ENCODE results near the gene ZDHHC22.

Gene ZDHHC22

DNA sequence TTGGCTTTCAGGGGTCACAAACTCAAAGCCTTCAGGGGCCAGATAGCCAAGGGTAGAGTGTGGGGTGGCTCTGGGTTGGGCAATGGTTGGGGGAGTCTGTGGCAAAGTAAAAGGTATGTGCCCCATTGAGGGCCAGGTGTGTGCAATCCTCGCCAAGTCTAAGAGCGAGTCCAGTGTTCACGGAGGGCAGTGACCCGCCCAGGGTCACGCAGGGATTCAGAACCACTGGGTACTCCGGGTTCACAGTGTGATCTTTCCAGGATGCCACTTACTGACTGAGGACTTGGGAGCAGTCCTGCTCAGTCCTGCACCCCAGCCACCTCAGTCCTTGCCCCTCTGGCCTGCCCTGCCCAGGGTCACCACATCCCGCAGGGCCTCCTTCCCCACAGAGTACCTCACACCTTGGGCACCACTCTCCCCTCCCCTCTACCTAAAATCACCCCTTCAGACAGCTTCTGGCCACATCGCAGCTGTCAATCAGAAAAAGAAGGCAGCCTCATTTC is 15.7 kb downstream of the ZDHHC22 start:
- no peak for DNase-seq

DNA sequence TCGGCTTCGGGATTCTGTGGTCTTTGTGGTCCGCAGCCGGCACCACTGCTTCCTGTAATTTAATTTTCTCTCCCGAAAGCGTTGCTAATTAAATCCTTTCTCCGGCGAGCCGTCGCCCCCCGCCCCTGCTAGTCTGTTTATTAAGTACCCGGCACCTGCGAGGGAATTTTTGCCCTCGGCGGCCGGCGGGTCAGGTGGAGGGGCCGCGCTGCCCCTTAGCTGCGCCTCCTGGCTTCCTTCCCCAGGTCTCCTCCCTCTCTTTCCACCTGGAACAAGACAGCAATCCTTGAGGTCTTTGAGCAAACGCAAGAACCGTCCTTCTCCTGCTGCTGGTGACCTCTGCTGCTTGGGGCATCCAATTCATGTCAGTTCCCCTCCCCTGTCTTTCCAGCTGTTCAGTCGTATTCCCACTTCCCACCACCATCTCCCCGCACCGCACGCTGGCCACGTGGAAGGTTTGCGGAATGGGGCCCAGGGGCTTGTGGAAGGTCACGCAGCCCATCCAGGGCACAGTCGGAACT is 16.2 kb downstream of the ZDHHC22 start:
- no peak for DNase-seq

DNA sequence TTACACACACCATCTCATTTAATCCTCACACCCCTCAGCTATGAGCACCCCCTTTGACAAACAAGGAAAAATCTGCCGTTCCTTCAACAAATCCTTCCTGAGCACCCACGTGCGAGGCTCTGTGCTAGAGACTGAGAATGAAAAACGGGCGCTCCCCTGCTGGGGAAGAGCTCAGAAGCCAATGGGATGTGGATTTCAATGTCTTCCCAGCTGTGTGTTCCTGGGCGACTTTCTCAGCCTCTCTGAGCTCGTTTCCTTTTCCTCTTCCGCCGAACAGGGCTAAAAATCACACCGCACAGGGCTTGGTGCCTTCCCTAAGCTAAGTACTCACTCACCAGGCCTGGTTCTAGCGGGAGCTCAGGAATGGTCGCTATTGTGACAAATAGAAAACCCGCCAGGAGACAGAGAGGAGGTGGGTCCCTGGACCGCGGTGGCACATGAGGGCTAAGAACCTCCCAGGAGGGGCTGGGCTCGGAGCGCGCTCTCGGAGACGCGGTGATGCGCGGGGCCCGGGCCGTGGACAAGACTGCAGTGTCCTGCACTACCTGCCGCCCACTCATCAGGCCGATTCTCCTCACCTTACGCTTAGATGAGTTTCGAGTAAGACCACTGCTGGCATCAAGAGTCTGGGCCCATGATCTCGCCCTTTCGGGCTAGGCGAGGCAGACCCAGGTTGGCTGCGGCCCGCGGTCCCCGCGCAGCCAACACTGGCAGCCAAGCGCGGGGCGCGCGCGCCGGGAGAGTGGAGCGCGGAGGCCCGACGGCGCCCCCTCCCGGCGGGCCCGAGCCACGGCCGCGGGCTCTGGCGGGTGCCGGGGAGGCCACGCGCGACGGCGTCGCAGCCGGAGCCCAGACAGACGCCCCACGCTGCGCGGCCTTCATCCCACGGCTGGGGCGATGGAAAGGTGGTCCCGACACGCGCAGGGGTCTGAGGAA is 17.0 kb downstream of the ZDHHC22 start:
- peak; percentile 56 for DNase-seq

DNA sequence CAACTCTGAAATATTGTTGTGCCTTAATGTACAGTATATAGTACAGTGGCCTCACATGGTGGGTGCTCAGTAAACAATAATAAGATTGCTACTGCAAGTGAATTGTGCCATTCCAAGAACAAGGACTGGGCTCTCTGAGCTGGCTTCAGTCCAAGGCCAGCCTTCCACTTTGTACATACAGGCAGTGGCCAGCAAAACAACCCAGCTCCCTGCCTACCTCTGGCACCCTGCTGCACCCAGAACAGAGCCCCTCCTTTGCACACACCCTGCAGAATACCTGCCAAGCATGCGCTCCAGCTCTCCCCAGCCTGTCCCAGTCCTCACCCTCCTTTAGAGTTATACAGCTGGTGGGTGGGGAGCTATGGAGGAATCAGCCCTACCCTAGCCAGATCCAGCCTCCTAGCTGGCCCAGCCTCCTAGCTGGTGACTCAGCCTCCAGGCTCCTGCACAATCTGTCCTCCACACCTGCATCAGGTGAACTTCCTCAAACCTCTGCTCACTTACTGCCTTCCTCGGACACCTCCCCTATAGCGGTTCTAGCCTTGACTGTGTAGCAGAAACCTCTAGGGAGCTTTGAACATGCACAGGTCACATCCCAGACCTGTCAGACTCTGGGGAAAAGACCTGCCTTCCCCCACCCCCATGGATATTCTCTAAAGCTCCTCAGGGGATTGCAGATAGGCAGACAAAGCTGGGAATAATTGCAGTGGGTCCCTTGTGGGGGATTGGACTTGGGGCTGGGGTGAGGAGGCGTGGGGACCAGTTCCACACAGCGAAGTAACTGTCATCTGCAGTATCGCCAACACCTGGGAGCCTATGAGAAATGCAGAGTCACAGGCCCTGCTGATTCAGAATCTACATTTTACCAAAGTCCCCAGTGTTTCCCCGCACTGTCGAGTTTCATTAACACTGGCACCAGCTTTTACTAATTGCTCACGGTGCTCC is 17.9 kb downstream of the ZDHHC22 start:
- no peak for DNase-seq

DNA sequence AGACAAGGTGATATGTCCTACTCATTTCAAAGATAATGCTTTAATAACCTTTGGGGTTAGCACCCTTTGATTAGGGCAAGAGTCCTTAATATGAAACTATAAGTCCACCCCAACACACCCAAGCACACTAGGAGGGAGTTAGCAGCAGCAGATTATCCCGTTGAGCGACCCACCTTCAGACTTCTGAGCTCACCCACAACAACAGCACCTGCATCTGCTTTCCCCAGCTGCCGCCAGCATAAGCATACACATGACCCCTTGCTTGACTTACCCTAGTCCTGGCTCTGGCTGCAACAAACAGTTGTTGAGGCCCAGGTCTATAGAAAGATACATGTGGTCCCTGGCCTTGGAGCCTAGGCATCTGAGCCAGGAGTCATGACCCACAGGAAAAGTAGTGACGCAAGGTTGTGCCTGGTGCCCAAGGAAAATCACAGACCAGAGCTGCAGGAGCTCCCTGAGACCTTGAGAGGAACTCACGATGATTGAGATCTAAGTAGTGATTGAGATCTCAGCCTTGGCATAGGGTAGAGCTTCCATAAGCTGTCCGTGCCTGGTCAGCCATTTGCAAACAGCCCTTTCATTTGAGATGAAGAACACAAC is 19.0 kb downstream of the ZDHHC22 start:
- DNase-seq: no peak

DNA sequence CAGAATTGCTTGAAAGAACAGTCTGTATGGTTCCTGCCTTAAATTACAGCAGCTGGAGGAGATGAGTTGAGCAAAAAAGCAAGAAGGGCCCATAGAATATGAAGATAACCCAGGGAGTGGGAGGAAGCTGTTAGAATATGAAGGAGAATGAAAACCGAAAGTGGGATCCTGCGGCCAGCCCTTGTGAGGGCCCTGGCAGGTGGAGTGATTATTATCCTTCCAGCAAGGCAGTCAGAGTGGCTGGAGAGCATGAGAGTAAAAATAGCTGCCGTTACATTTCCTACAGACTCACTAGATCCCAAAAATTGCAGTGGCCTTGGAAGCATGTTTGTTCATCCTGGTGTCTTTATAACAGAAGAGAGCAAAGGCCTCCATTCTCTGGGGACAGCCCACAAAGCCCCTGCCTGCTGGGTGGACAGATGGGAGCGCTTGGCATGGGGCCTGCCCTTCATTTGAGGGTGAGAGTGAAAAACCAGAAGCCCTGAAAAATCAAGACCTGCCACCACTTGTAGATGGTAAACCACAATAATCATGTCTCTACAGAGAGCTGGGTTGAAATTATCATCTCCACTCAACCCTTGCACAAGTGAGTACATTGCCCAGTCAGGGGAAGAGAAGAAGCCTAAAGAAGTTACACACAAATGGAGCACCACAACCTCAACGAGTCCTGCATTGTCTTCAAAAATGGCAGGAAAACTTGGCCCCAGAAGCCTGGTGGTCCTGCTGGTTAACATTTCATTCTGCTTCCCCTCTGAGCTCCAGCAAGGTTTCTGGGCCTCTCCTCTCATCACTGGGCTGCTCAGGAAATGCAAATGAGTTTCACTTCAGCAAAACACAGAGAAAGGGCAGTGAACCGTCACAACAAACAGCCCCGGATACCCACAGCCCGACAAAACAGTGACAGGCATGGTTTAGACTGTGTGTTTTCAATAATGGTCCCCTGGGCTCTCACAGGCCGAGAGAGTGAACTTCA is 20.5 kb downstream of the ZDHHC22 start:
- DNase-seq: no peak

DNA sequence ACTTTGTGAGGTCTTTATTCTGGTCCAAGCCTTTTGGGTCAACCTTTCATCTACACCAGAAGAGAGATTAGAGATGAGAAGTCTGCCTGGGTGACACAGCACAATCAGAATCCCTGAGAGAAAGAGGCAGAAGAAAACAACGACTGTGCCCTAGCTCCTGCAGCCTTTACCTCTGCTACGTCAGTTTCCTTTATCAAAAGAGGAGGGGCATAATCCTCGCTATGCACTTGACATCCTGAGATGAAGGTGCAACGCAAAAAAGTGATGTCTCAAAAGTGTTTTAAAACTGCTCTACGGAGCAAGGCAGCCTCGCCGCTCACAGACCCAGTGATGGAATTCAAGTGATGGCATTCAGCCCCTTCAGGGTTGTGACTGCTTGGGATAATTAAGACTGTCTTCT is 21.7 kb downstream of the ZDHHC22 start:
- no peak for DNase-seq

DNA sequence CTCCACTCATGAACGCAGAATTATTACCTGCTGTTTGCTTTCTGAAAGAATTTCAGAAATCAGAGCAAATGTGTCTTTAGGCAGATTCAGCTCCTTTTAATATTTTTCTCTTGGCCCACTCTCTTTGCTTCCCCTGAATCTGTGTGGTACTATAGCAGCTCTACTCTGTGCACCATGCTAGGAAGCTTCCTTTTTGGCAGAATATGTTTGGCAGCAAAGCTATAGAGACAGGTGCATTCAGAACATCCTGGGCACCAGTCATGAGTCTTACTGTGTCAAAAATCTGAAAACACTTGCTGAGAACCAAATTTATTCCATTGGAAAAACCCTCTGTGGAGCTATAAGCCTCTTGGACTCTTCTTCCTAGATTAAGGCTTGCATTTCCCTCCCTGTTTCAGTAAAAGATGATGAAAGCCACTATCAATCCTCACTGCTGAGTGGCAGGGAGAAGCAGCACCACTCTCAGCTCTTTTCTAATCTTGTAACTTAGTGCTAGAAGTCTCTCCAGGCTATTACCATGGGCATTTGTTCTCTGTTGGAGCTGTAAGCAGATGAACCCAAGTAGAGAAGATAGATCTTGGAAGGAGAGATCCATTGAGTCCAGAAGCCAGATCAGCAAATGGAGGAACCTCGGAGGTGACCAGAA is 25.3 kb downstream of the ZDHHC22 start:
- no peak for DNase-seq

DNA sequence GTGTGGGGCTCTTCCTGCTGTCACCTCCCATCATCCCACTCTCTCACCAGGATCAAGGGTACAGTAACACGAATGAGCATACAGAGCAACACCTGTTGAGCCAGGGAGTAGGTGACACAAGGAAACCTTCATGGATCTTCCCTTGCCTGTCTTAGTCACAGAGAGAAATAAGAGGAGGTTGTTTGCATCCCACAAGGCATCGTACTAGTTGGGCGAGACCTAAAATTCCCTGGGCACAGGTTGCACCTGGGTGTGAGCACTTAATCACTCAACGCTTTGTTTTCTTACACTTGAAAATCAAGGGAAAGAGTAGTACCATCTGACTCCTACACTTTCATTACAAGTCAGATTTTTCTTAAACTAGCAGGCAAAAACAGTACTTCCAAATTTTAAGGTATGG is 27.0 kb downstream of the ZDHHC22 start:
- DNase-seq: no peak

DNA sequence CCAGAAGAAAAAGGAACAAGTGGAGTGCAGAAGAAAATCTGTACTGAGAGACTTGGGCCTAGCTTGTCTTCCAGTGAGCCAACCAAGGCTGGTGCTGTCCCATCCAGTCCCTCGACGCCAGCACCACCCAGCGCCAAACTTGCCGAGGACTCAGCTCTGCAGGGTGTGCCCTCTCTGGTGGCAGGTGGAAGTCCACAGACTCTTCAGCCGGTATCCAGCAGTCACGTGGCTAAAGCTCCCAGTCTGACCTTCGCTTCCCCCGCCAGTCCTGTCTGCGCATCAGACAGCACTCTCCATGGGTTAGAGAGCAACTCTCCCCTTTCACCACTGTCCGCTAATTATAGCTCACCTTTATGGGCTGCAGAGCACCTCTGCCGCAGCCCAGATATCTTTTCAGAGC is 27.9 kb downstream of the ZDHHC22 start:
- DNase-seq: no peak

DNA sequence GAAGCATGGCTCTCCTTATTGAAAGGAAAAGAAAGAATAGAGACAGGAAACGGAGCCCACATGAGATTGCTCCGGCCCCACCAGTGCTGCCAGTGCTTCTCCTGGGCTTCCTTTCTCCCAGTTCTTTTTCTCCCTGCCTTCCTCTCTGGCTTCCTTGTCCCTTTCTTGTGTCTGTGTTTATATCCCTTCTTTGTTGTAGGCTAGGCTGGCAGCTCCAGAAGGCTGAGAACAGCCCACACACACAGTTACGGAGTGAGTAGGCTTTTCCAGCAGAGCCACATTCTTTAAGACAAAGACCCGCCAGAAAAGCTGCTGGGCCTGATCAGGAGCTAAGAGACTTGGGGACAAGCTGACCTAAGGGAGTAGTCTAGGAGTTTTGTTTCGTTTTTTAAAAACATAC is 30.6 kb downstream of the ZDHHC22 start:
- DNase-seq: no peak

DNA sequence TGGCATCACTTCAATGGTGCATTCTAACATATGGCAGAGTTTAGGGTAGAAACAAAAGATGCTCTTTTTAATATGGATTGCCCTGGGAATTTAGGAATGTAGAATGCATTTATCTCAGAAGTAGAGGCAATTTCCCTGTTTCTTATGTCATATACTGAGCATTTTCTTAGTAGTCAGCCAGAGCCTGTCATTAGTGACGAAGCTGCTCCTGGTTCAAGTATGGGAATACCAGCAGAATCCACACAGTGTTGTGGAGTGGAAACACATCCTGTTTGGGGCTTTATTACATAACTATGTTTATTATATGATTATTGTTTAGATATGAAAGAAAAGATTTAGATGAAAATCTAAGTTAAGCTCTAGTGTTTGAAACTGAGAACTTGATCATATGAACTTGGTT is 31.3 kb downstream of the ZDHHC22 start:
- DNase-seq: no peak

DNA sequence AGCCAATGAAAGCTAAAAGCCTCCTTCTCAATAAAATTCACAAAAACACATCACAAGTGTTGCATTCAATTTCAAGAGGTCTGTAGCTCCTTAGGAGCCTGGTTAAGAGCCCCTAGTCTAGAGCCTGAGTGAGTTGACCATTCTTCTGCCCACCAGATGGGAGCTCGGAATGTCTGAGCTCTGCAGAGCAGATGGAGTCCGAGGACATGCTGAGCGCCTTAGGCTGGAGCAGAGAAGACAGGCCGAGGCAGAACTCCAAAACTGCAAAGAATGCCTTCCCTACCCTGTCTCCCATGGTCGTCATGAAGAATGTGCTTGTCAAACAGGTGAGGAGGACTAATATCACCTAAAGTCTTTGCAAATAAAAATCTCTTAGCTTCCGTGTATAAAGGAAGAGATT is 31.9 kb downstream of the ZDHHC22 start:
- DNase-seq: no peak

DNA sequence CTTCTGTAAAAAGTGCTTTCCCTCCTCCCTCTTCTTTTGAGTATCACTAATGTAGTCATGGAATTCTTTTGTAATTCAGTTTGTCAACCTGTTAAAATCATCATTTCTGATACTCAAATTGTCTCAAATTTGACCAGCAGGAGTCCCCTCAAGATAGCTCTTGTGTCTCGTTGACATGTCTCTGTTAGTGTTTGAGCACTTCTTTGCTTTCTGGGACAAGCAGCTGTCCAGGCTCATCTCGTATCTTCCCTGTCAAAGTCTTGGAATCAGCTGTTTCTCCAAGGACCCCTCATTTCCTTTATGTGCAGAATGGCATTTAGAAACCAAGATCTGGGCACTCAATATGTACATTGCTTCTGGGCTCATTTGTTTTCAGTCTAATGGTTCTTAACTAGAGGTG is 32.8 kb downstream of the ZDHHC22 start:
- DNase-seq: no peak

DNA sequence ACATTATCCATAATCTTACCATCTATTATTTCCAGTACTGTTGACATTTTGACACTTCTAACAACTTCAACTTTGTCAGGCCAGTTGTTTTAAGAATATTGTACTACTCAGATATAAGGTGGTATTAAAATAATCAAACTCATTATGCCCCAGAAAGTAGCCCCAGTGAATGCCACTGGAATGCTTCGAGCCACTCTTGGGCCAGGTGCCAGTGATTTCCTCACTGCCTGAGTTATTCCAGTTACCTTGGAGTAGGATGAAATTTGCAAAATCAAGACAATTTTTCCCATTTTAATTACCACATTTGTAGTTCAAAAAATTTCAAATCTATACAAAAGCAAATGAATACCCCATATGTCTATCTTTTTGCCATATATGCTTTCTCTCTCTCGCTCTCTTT is 34.4 kb downstream of the ZDHHC22 start:
- no peak for DNase-seq

DNA sequence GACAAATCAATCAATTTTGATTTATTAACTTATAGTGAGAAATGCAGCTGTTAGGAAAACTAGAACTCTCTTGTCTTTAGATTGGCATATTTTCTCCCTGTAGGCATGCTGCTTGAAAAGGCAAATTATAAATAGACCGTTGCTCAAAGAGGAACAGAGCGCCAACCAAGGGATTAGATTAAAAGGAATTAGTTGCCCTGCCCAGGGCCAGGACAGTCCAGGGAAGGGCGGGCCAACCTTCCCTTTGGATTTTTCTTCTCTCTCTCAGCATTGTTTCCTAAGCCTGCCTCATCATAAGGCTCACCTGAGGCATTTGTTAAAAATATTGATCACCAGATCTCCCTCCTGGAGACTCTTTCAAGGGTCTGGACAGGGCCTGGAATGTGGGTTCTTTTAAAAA is 34.9 kb downstream of the ZDHHC22 start:
- DNase-seq: no peak

DNA sequence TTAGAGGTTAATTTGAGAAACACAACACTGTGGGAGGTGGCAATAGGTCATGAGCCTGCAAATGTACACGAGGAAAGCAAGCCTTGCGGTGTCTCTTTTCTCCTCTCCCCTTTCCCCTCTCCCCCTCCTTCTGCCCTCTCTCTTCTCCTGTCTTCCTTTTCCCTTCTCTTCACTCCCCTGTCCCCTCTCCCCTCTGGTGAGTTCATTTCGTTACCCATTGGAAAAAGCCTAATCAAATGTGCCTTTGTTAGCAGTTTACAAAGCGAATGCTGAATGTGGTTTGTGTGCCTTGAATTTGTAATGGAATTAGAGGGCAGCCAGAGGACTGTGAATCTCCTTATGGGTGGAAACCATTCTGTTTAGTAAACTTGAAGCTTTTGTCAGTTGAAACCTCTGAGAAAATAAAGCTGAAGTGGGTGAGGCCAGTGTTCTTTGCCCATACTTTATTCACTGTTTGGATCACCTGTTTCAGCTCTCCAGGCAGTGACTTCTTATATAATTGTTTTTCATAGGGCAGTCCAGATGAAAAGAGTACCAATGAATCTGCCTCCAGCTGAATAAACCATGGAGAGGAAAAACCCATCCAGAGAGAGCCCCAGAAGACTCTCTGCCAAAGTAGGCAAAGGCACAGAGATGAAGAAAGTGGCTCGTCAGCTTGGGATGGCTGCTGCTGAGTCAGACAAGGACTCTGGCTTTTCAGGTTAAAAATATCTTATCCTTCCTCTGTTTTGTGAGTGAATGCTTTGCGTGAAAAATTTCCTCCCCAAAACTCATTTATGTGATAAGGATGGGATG is 36.2 kb downstream of the ZDHHC22 start:
- no peak for DNase-seq

DNA sequence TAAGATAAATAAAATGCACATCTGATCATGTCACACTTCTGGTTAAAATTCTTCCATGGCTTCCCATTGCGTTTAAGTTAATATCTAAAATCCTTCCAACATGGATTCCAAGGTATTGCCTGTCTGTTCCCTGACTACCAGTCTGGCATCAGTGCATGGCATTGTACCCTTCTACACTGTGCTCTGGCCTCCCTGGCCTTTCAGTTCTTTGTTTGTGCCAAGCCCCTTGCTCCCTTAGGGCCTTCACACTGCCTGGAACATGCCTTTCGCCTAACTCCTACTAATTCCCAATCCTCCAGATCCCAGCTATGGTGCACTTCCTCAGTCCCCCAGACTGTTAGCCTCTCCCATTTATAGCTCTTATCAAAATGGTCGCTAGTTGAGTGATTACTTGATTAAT is 37.2 kb downstream of the ZDHHC22 start:
- no peak for DNase-seq

DNA sequence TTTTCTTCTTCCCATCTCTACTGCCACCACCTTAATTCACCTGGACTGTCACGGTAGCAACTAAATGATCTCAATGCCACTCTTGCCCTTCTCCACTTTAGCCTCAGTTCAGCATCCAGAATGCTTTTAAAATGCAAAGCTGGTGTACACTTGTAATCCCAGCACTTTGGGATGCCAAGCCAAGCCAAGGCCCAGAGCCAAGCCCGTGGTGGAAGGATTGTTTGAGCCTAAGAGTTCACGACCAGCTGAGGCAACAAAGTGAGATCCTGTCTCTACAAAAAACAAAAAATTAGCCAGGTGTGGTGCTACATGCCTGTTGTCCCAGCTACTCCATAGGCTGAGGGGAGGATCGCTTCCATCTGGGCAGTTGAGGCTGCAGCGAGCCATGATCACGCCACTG is 37.6 kb downstream of the ZDHHC22 start:
- no peak for DNase-seq

DNA sequence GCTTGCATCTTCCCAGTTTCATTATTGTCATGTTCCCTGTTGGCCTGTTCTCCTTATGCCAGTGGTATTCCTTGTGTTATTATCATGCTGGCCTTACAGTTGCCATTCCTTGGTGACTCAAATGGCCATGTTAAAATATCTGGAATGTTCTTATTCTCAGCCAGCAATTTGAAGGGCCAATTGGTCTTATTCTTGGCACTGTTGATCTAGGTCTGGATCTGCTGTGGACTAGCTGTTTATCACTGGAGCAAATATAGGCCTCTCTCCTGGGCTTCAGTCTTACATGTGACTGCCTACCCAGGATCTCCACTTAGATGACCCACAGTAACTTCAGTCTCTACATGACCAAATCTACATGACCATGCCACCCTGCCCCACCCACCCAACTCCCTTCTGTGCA is 38.1 kb downstream of the ZDHHC22 start:
- DNase-seq: no peak
